HL-60 (cell line): ENCODE results near the gene MPC1.
"Not testable (repeated sequence)": the region's sequence is repeated elsewhere in the genome, so short reads cannot be mapped to it uniquely, and the experiment has no call there.

Experiments used
- POLR2AphosphoS5 ChIP-seq: IDR thresholded peaks from 2 replicates; pipeline ENCODE4 v1.6.1; 2012; ENCODE audit warnings: low read depth
- SPI1 ChIP-seq: IDR thresholded peaks from 2 replicates; pipeline ENCODE4 v1.6.1; 2012; ENCODE audit warnings: low read depth, mild to moderate bottlenecking, borderline replicate concordance
- TF ChIP-seq, protein P1 (sequence below): IDR thresholded peaks from one replicate; pipeline ENCODE4 v1.5.1; 2011; ENCODE audit warnings: low read length, control low read depth, inconsistent platforms; ENCODE audit not compliant: insufficient read depth
- TF ChIP-seq, protein P2 (sequence below): IDR thresholded peaks from 2 replicates; pipeline ENCODE4 v1.6.1; 2012; ENCODE audit warnings: low read depth; ENCODE audit not compliant: insufficient replicate concordance

DNA sequence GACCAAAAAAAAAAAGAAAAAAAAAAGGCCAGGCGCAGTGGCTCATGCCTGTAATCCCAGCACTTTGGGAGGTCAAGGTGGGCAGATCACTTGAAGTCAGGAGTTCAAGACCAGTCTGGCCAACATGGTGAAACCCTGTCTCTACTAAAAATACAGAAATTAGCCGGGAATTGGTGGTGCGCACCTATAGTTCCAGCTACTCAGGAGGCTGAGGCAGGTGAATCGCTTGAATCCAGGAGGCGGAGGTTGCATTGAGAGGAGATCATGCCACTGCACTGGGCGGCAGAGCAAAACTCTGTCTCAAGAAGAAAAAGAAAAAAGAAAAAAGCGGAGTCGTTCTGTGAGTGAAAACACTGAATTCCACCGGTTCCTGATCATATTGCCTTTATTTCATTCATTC is 4.4 kb upstream of the MPC1 start:
- TF ChIP-seq, protein P1, sequence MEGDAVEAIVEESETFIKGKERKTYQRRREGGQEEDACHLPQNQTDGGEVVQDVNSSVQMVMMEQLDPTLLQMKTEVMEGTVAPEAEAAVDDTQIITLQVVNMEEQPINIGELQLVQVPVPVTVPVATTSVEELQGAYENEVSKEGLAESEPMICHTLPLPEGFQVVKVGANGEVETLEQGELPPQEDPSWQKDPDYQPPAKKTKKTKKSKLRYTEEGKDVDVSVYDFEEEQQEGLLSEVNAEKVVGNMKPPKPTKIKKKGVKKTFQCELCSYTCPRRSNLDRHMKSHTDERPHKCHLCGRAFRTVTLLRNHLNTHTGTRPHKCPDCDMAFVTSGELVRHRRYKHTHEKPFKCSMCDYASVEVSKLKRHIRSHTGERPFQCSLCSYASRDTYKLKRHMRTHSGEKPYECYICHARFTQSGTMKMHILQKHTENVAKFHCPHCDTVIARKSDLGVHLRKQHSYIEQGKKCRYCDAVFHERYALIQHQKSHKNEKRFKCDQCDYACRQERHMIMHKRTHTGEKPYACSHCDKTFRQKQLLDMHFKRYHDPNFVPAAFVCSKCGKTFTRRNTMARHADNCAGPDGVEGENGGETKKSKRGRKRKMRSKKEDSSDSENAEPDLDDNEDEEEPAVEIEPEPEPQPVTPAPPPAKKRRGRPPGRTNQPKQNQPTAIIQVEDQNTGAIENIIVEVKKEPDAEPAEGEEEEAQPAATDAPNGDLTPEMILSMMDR, result not testable (repeated sequence)
- not testable (repeated sequence) for TF ChIP-seq POLR2AphosphoS5, SPI1
- TF ChIP-seq, protein P2, sequence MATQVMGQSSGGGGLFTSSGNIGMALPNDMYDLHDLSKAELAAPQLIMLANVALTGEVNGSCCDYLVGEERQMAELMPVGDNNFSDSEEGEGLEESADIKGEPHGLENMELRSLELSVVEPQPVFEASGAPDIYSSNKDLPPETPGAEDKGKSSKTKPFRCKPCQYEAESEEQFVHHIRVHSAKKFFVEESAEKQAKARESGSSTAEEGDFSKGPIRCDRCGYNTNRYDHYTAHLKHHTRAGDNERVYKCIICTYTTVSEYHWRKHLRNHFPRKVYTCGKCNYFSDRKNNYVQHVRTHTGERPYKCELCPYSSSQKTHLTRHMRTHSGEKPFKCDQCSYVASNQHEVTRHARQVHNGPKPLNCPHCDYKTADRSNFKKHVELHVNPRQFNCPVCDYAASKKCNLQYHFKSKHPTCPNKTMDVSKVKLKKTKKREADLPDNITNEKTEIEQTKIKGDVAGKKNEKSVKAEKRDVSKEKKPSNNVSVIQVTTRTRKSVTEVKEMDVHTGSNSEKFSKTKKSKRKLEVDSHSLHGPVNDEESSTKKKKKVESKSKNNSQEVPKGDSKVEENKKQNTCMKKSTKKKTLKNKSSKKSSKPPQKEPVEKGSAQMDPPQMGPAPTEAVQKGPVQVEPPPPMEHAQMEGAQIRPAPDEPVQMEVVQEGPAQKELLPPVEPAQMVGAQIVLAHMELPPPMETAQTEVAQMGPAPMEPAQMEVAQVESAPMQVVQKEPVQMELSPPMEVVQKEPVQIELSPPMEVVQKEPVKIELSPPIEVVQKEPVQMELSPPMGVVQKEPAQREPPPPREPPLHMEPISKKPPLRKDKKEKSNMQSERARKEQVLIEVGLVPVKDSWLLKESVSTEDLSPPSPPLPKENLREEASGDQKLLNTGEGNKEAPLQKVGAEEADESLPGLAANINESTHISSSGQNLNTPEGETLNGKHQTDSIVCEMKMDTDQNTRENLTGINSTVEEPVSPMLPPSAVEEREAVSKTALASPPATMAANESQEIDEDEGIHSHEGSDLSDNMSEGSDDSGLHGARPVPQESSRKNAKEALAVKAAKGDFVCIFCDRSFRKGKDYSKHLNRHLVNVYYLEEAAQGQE, result not testable (repeated sequence)
